Heart right ventricle (tissue), 16 donors: ENCODE data around the gene SLC22A7. TPM values are rescaled to one million over a fixed set of nuclear protein-coding genes. Genes with fewer than 3 reads are reported as not detected.

Experiments used
- ATAC-seq, 8 donors: fragments of 200-7000 bp; cut with Tn5 transposase; one replicate each; pipeline ENCODE4 v1.9.1; 2020; ENCODE audit warnings: mild to moderate bottlenecking in 8 of 8, moderate library complexity in 8 of 8, moderate number of reproducible peaks in 1 of 8
- DNase-seq, 2 donors: peaks; one replicate each; pipeline ENCODE4 v3.0.0-alpha.2; 2020
- H3K27ac ChIP-seq, 10 donors: fragments of 200-600 bp; sonication (generic) in 2 of 10; one replicate each; pipeline versions ENCODE4 v1.5.0 to v1.8.0; 2020 to 2022; ENCODE audit warnings: mild to moderate bottlenecking in 3 of 10
- H3K27me3 ChIP-seq, 7 donors: fragments of 200-600 bp; one replicate each; pipeline ENCODE4 v1.8.0; 2021 to 2022; ENCODE audit warnings: mild to moderate bottlenecking in 2 of 7
- H3K36me3 ChIP-seq, 9 donors: fragments of 200-600 bp; sonication (generic) in 1 of 9; one replicate each; pipeline versions ENCODE4 v1.5.0 to v1.8.0; 2020 to 2022; ENCODE audit warnings: mild to moderate bottlenecking in 2 of 9
- H3K4me1 ChIP-seq, 9 donors: fragments of 200-600 bp; sonication (generic) in 1 of 9; one replicate each; pipeline versions ENCODE4 v1.5.0 to v1.8.0; 2020 to 2022; ENCODE audit warnings: mild to moderate bottlenecking in 4 of 9
- H3K4me3 ChIP-seq, 10 donors: fragments of 200-600 bp; sonication (generic) in 2 of 10; one replicate each; pipeline versions ENCODE4 v1.5.0 to v1.8.0; 2020 to 2022; ENCODE audit warnings: mild to moderate bottlenecking in 7 of 10, moderate library complexity in 2 of 10
- H3K9me3 ChIP-seq, 11 donors: fragments of 200-600 bp in 10 of 11; sonication (generic) in 2 of 11; one replicate each; pipeline versions ENCODE4 v1.5.0 to v1.8.0; 2013 to 2022; ENCODE audit warnings: mild to moderate bottlenecking in 2 of 11, control low read depth in 1 of 11, moderate library complexity in 1 of 11
- CTCF ChIP-seq, 9 donors: fragments of 200-600 bp; sonication (generic) in 2 of 9; IDR thresholded peaks; one replicate each; pipeline versions ENCODE4 v1.5.0 to v1.8.0; 2021 to 2022; ENCODE audit warnings: antibody characterized with exemption in 9 of 9, mild to moderate bottlenecking in 5 of 9, moderate library complexity in 1 of 9
- WGBS, 2 donors: extraction: QIAGEN DNeasy Blood & Tissue Kit; methylation state at CpG; one replicate each; pipeline ENCODE4 v1.1.7; 2013; ENCODE audit warnings: inconsistent platforms in 1 of 2; 5-methylcytosine and 5-hydroxymethylcytosine counted together
- intact Hi-C, 10 donors: fragments of 100-400 bp; cut with DNase I; formaldehyde crosslinking; loops; one replicate each; pipeline versions ENCODE4 v1.11.1 to v1.14.2; 2022
- polyA plus RNA-seq, 2 donors: library from polyadenylated mRNA; stranded (reverse); fragments of 200-250 nt; gene quantifications; one replicate each; pipeline ENCODE4 v1.2.3, GENCODE V29; 2013
- total RNA-seq, 10 donors: library from RNA; stranded (reverse); fragmentation: NEBNext Ultra II Directional in 3 of 10; extraction: Animal tissue kit (Norgen Biotek cat#: 25700) in 3 of 10; gene quantifications; one replicate each; pipeline versions ENCODE4 v1.2.1 to v1.2.4, GENCODE V29; 2021 to 2023
- donor health status: Arrhythmogenic right ventricular cardiomyopathy.
- donor health status: ischemic (EF 13 %, LVEDD 7.1; RV severe dilation, severe dysfunction).
- donor health status: healthy with polysubstance abuse.
- donor health status: DM: no; HTN: yes; CAD: no.
- donor health status: DM: no; HTN: no; CAD: no.
- donor health status: ischemic (EF 25% LVEDD 6.9; RV normal size, moderate dysfunction).
- donor health status: ischemic (EF 25% LVEDD 5.7; RV mildly dilated, moderate dysfunction).
- donor health status: healthy.
- donor health status: DM: yes; HTN: yes; CAD: no.
- donor health status: Ischemic cardiomyopathy.
- donor health status: ischemic (EF 35%, LVEDD 5.7; RV mildly dilated, moderate dysfunction).
- donor health status: nonischemic (EF 11% LVEDD 7.7; RV severe dilation, severe dysfunction).
- donor health status: DM: yes; HTN: yes; CAD: no.
- donor health status: PGD.
- donor health status: ischemic (EF 29% LVEDD 5.4; RV normal size, mild dysfunction).
- donor health status: nonischemic (EF 23%, LVEDD 6.1; RV moderate dilation, normal function).

Gene SLC22A7
- total and polyA plus RNA-seq, 12 donors, result 0.15 to 0.37 (median 0.22) TPM; not detected in 6

GRCh38 chr6:43325876-43326275 is 27.8 kb downstream of the SLC22A7 start:
- H3K9me3 ChIP-seq, result peaks cover 0 to 6% (median 0%) of the 10 kb centered on the region in 11 donors
- 81 to 89% methylated on average over 1 of the region's 1 CpG for WGBS, 2 donors
- no peak overlapping the region for H3K27ac ChIP-seq
- H3K4me3 ChIP-seq, result no peak overlapping the region
- peaks cover 0 to 26% (median 0%) of the 10 kb centered on the region in 9 donors for H3K36me3 ChIP-seq
- intact Hi-C loops, result loop anchor here in 1 of 10 donors (5.0 kb wide), 1 partner anchor 64 kb away; no protein-coding TSS in a partner anchor
- H3K4me1 ChIP-seq, result peaks cover 0 to 6% (median 0%) of the 10 kb centered on the region in 9 donors
- no peak for DNase-seq
- ATAC-seq, result no peak
- H3K27me3 ChIP-seq, result no peaks in the 10 kb centered on the region
- no peak for TF ChIP-seq CTCF (IDR thresholded peaks at IDR 0.05)

GRCh38 chr6:43328528-43328927 is 30.5 kb downstream of the SLC22A7 start:
- ATAC-seq (peak; percentile 67 to 98 (median 94)), DNase-seq (peak; percentile 38 to 57)
- Histone ChIP-seq H3K27ac (peak overlapping the region; percentile 58 to 92 (median 75)), H3K4me1 (peaks cover 0 to 15% (median 0%) of the 10 kb centered on the region in 9 donors), H3K27me3 (no peaks in the 10 kb centered on the region), H3K36me3 (peaks cover 0 to 26% (median 0%) of the 10 kb centered on the region in 9 donors), H3K9me3 (peaks cover 0 to 6% (median 0%) of the 10 kb centered on the region in 11 donors), H3K4me3 (no peak overlapping the region)
- intact Hi-C loops, result loop anchor here in 3 of 10 donors (2.0 to 5.0 kb wide), 2 partner anchors 60 to 66 kb away; no protein-coding TSS in a partner anchor
- TF ChIP-seq CTCF (IDR thresholded peaks at IDR 0.05), result no peak
- 10 to 49% methylated on average over 1 of the region's 1 CpG for WGBS, 2 donors

GRCh38 chr6:43331470-43331869 is 33.4 kb downstream of the SLC22A7 start:
- 76 to 85% methylated on average over 1 of the region's 1 CpG for WGBS, 2 donors
- DNase-seq, result no peak
- TF ChIP-seq CTCF (IDR thresholded peaks at IDR 0.05), result no peak
- Histone ChIP-seq H3K4me3 (no peak overlapping the region), H3K27ac (no peak overlapping the region), H3K4me1 (peaks cover 0 to 25% (median 13%) of the 10 kb centered on the region in 9 donors), H3K27me3 (no peaks in the 10 kb centered on the region), H3K9me3 (no peaks in the 10 kb centered on the region), H3K36me3 (peaks cover 0 to 25% (median 0%) of the 10 kb centered on the region in 9 donors)
- no peak for ATAC-seq
- intact Hi-C loops, result loop anchor here in 3 of 10 donors (5.0 to 10.0 kb wide), 4 partner anchors 57 to 429 kb away; no protein-coding TSS in a partner anchor

- no peak for TF ChIP-seq CTCF (IDR thresholded peaks at IDR 0.05)
- H3K27ac ChIP-seq, result no peak overlapping the region
- intact Hi-C loops, result loop anchor here in 3 of 10 donors (5.0 to 10.0 kb wide), 4 partner anchors 57 to 430 kb away; no protein-coding TSS in a partner anchor
These were observed 33.8 kb downstream of the SLC22A7 start for GRCh38 chr6:43331891-43332290.

More at GRCh38 chr6:43331891-43332290, 33.8 kb downstream of the SLC22A7 start:
- H3K27me3 ChIP-seq, result no peaks in the 10 kb centered on the region
- ATAC-seq (no peak), DNase-seq (no peak)
- WGBS, 2 donors, result 78 to 82% methylated on average over 4 of the region's 4 CpGs
- peaks cover 0 to 26% (median 13%) of the 10 kb centered on the region in 9 donors for H3K4me1 ChIP-seq
- H3K36me3 ChIP-seq, result peaks cover 0 to 23% (median 0%) of the 10 kb centered on the region in 9 donors
- no peak overlapping the region for H3K4me3 ChIP-seq
- H3K9me3 ChIP-seq, result no peaks in the 10 kb centered on the region
